DMS53 treated with DMSO at 0.1 percent for 48 hours (cell line): ENCODE measurements around the gene RPS6KA2.

Experiments used
- DNase-seq: peaks from one replicate; lab custom pipeline; 2025; ENCODE audit not compliant: unreplicated experiment; lab: John Stamatoyannopoulos, UW

The RPS6KA2 gene

GRCh38 chr6:166489301-166490155 is 137.5 kb downstream of the RPS6KA2 start:
- no peak for DNase-seq

- DNase-seq = no peak
Measured at GRCh38 chr6:166488701-166489100, 138.3 kb downstream of the RPS6KA2 start.

- no peak for DNase-seq
Measured at GRCh38 chr6:166488076-166488685, 138.9 kb downstream of the RPS6KA2 start.

GRCh38 chr6:166487148-166487547 is 139.9 kb downstream of the RPS6KA2 start:
- no peak for DNase-seq

- no peak for DNase-seq
Measured at GRCh38 chr6:166486536-166486880, 140.5 kb downstream of the RPS6KA2 start.

GRCh38 chr6:166485651-166486535 is 141.2 kb downstream of the RPS6KA2 start:
- no peak for DNase-seq

- no peak for DNase-seq
Measured at GRCh38 chr6:166484863-166485262, 142.2 kb downstream of the RPS6KA2 start.

GRCh38 chr6:166483573-166484250 is 143.3 kb downstream of the RPS6KA2 start:
- DNase-seq = no peak

- no peak for DNase-seq
Measured at GRCh38 chr6:166483026-166483425, 144.0 kb downstream of the RPS6KA2 start.

GRCh38 chr6:166478782-166479592 is 148.1 kb downstream of the RPS6KA2 start:
- no peak for DNase-seq

- no peak for DNase-seq
Measured at GRCh38 chr6:166477647-166478365, 149.2 kb downstream of the RPS6KA2 start.

GRCh38 chr6:166476634-166477215 is 150.3 kb downstream of the RPS6KA2 start:
- no peak for DNase-seq

GRCh38 chr6:166476061-166476591 is 150.9 kb downstream of the RPS6KA2 start:
- no peak for DNase-seq

- no peak for DNase-seq
Measured at GRCh38 chr6:166474721-166475565, 152.1 kb downstream of the RPS6KA2 start.

- DNase-seq = no peak
Measured at GRCh38 chr6:166473886-166474571, 153.0 kb downstream of the RPS6KA2 start.

- no peak for DNase-seq
Measured at GRCh38 chr6:166472636-166473035, 154.4 kb downstream of the RPS6KA2 start.

- DNase-seq = no peak
Measured at GRCh38 chr6:166471797-166472260, 155.2 kb downstream of the RPS6KA2 start.
